MG63 (cell line): ENCODE results near the gene KCNQ1. TPM values are rescaled to one million over a fixed set of nuclear protein-coding genes. Genes with fewer than 3 reads are reported as not detected.

ENCODE experiments used
- DNase-seq: peaks from one replicate; pipeline ENCODE4 v3.0.0-alpha.2; 2020
- H3K27me3 ChIP-seq: fragments of 250-450 bp; sonication (Bioruptor Pico); 2 replicates; pipeline ENCODE4 v1.5.1; 2020; ENCODE audit warnings: mild to moderate bottlenecking, moderate library complexity
- H3K36me3 ChIP-seq: fragments of 250-450 bp; sonication (Bioruptor Pico); 2 replicates; pipeline ENCODE4 v1.5.1; 2020; ENCODE audit warnings: mild to moderate bottlenecking, moderate library complexity
- H3K4me3 ChIP-seq: fragments of 250-450 bp; sonication (Bioruptor Pico); 2 replicates; pipeline ENCODE4 v1.5.1; 2020; ENCODE audit warnings: mild to moderate bottlenecking, moderate library complexity
- H3K9me3 ChIP-seq: fragments of 250-450 bp; sonication (Bioruptor Pico); 2 replicates; pipeline ENCODE4 v1.5.1; 2020; ENCODE audit warnings: mild to moderate bottlenecking, moderate library complexity
- total RNA-seq: library from RNA; depleted of rRNA; stranded (reverse); fragments of >200 nt; shearing (Covaris generic); gene quantifications from 2 replicates; pipeline ENCODE4 v1.2.3, GENCODE V29; 2014; ENCODE audit warnings: low replicate concordance

The KCNQ1 gene
- total RNA-seq, 1 experiment from 2014 or later = not detected

DNA sequence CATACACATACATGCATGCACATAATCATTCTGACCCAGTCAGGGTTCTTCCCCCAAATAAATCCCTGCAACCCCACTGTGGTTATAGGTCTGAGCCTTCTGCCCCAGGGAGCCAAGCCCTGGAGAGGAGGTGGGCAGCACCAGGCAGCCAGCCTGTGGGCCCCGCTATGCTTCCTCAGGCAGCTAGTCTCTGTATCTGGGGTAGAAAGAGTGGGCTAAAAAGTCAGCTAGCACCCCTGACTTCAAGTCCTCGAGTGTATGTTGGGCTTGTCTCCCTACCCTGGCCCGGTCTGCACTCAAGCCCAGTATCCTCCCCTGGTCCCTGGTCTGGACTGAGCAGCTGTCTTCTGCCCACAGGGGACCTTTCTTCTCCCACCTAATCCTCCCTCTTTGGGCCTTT is 226.9 kb downstream of the KCNQ1 start:
- Histone ChIP-seq H3K27me3 (no peaks in the 10 kb centered on the region), H3K9me3 (no peaks in the 10 kb centered on the region), H3K4me3 (no peak overlapping the region), H3K36me3 (no peaks in the 10 kb centered on the region; the same call in none of the 2 replicates)
- no peak for DNase-seq

DNA sequence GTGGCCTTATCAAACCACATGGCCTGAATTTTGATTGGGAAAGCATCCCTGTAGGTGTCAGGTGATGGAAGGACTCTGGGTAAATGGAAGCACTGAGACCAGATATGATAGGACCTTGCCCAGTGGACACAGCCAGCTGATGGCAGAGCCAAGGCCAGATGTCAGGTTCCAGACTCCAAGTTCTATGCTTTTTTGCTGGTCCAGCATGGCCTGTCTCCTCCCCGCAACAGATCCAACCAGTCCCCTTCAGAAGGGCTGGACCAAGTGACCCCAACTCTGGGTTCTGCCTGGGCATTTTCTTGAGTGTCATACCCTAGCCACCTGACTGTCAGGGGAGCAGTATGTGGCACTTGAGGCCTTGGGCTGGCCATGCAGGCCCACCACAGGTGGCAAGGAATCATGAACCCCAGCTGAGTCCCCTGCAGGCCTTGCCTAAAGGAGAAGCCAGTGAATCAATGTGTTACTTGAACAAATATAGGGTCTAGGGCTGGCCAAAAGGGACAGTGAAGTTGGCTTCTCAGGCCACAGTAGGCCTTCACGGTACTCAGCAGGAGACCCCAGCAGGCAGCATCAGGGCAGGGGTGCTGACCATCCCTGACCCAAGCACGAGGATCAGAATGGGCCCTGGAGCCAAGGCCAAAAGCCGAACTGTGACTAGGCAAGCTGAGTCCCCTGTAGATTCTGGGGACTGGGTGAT is 227.9 kb downstream of the KCNQ1 start:
- no peak overlapping the region for H3K4me3 ChIP-seq
- no peaks in the 10 kb centered on the region for H3K9me3 ChIP-seq
- H3K27me3 ChIP-seq = no peaks in the 10 kb centered on the region
- no peaks in the 10 kb centered on the region; the same call in none of the 2 replicates for H3K36me3 ChIP-seq
- DNase-seq = no peak

DNA sequence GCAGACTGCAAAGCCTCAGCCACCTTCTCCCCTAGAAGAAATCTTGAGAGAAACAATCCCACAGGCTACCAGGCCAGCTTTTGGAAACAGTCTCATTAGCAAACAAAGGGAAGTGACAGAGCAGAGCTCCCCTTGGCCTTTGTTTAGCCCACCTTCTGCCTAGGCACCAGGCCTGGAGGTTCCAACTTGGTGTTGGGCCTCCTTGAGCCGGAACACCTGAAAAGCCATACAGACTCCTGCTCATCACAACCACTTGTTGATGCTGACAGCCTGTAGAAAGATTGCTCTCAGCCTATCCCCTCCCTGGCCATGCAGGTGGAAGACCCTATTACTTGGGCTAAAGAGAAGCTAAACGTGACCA is 228.4 kb downstream of the KCNQ1 start:
- H3K4me3 ChIP-seq = no peak overlapping the region
- no peak for DNase-seq
- H3K9me3 ChIP-seq = no peaks in the 10 kb centered on the region
- H3K36me3 ChIP-seq = no peaks in the 10 kb centered on the region; the same call in none of the 2 replicates
- H3K27me3 ChIP-seq = no peaks in the 10 kb centered on the region

DNA sequence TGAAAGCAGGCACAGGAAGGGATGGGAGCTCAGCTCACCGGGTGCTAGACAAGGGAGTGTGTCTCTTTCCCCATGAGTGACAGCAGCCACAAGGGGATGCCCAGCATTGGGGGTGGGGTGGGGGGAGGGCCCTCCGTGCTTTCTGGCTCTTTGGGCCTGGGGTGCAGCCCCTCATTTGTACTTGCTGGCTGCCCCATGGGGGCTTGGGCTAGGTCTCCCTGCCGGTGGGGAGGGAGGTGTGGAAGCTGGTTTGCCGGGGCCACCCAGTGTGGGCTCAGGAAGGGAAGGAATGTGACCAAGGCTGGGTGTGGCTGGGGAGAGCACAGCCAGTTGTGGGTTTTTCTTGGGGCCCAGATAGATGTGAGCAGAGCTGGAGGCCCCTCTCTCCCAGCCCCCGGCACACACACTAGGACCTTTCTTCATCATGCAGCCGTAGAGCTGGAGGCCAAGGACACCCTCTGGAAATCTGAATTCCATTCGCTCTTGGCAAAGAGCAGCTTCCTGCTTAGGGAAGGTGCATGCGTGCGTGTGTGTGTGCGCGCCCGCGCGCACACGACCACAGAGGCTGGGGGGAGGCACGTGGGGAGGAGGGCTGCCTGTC is 229.2 kb downstream of the KCNQ1 start:
- Histone ChIP-seq H3K27me3 (no peaks in the 10 kb centered on the region), H3K4me3 (no peak overlapping the region), H3K36me3 (no peaks in the 10 kb centered on the region; the same call in 1 of the 2 replicates), H3K9me3 (no peaks in the 10 kb centered on the region)
- DNase-seq = no peak

DNA sequence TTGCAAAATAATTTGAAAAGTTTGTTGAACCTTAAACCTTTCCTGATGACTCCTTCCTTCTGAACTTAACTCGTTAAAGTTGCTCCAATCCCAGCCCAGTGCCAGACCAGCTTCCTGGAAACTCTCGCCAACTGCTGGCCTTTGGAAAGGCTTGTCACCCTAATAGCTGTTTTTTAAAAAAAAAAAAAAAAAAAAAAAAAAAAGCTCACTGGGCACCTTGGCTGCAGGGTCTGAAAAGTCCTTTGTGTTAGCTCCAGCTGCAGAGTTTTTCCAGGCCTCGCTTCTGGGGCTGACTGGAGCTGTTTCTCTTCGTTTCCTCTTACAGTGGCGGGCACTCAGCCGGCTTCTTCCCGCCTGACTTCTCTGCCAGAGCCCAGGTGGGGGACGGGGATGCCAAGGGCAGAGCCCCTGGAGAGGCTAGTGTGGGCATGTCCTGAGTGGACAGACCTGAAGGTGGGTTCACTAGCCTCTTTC is 229.9 kb downstream of the KCNQ1 start:
- H3K27me3 ChIP-seq = no peaks in the 10 kb centered on the region
- H3K4me3 ChIP-seq = no peak overlapping the region
- H3K36me3 ChIP-seq = no peaks in the 10 kb centered on the region; the same call in 1 of the 2 replicates
- H3K9me3 ChIP-seq = no peaks in the 10 kb centered on the region
- DNase-seq = no peak

DNA sequence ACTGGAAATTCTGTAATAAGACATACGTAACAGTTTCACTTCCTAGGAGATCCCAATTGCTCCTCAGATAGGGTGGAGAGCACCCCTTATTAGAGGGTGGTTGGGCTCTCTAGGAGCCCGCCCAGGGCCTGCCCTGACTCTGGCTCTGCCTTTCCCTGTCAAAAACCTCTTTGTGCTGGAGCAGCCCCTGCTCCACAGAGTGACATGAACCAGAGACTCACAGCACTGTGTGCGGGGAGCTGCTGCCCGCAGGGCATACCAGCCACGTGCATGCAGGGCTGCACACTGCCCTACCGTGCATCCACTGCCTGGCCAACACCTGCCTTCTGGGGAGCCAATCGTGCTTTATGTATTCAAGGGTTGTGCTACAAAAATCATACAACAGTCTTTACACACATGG is 230.7 kb downstream of the KCNQ1 start:
- Histone ChIP-seq H3K4me3 (no peak overlapping the region), H3K27me3 (no peaks in the 10 kb centered on the region), H3K36me3 (no peaks in the 10 kb centered on the region; the same call in 1 of the 2 replicates), H3K9me3 (no peaks in the 10 kb centered on the region)
- DNase-seq = no peak

DNA sequence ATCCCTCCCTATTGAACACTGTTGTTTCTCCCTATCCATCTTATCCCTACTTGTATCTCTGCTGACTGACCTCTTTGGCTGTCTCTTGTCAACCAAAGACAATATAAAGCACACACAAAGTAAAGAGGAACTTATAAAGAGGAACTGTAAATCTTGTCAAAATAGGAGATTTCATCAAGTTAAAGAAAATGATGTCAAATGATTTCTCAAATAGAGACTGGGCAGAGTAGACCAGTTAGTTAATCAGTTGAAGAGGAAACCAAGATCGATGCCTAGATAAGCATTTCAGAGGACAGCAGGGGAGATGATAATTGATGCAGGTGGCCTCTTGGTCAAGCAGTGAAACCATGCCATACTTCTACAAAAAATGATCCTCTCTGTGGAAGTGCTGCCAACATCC is 232.3 kb downstream of the KCNQ1 start:
- DNase-seq = no peak
- no peaks in the 10 kb centered on the region for H3K9me3 ChIP-seq
- no peaks in the 10 kb centered on the region for H3K36me3 ChIP-seq

DNA sequence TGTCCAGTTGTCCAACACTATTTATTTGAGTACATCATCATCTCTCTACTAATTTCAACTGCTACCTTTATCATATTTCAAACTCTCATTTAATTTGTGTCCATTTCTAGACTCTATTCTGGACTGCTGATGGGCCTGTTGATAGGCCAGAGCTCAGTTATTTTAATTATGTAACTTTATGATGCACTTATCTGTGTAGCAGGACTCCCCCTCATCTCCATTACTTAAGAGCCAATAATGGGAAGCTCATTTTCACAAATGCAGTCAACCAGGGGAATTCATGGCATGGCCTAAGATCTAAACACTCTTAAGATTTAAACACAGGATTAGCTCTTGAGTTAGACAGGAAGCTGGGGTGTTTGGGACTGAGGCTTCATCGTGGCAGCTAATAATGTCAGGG is 233.6 kb downstream of the KCNQ1 start:
- Histone ChIP-seq H3K4me3 (no peak overlapping the region), H3K36me3 (no peaks in the 10 kb centered on the region)

More for the DNA sequence above, 232.3 kb downstream of the KCNQ1 start:
- Histone ChIP-seq H3K4me3 (no peak overlapping the region), H3K27me3 (no peaks in the 10 kb centered on the region)

DNA sequence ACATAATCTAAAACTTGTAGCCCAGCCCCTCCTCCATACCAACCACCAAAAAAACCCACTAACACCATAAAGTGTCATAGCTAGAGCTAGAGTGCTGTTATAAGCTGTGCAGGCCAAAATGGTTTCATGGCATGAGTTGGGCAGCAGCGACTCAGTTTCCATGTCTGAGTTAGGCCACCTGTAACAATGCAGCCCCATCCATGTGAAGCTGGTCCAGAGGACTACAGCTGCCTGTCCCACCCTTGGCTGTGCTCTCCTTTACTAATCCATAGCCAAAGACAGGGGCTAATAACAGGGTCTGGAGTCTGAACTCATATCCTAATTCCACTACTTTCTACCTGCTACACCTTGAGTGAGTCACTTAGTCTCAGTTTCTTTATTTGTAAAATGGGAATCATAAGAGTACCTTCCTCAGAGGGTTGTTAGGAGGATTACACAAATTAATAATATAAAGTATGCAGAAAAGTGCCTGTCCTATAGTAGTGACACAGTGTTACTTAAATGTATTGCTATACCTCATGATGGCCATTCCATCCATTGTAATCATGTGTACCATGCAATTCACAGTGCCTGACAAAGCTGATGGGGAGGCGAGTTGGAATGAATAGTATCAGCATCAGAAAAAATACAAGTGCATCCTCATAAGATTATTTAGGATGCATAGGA is 234.3 kb downstream of the KCNQ1 start:
- no peaks in the 10 kb centered on the region for H3K9me3 ChIP-seq
- DNase-seq = no peak
- H3K27me3 ChIP-seq = no peaks in the 10 kb centered on the region
- H3K4me3 ChIP-seq = no peak overlapping the region
- no peaks in the 10 kb centered on the region for H3K36me3 ChIP-seq

More for the DNA sequence above, 233.6 kb downstream of the KCNQ1 start:
- DNase-seq = no peak
- Histone ChIP-seq H3K27me3 (no peaks in the 10 kb centered on the region), H3K9me3 (no peaks in the 10 kb centered on the region)

DNA sequence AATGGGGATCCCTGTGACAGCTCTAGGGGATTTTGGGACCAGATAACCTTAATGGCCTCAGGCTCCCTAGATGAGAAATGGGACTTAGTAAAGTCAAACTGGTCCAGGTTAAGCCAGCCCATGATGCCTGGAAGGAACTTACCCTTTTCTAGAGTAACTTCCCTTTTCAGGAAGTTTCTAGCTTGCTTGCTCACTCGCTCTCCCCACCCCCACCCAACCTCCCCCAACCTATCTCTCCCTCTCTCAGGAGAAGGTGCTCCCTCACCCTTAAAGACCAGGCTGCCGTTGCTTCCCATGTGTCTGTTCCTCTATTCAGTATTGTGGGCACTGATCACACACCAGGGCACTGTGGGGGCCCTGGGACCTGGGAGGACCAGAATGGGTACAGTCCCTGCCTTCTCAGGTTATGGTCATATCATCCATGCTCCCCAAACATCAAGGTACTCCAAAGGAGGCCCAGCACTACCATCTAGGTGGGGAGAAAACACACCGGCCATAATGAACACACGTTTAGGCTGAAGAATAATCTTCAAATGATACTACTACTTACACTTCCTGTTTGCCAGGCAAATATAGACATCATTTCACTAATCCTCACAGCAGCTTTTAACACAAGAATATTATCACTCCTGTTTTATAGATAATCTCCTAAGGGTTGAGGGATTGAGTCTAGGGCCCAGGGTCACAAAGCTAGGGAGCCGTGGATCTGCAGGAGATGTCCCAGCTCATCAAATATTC is 236.8 kb downstream of the KCNQ1 start:
- Histone ChIP-seq H3K36me3 (no peaks in the 10 kb centered on the region), H3K27me3 (no peaks in the 10 kb centered on the region), H3K4me3 (no peak overlapping the region), H3K9me3 (no peaks in the 10 kb centered on the region)
- DNase-seq = no peak

DNA sequence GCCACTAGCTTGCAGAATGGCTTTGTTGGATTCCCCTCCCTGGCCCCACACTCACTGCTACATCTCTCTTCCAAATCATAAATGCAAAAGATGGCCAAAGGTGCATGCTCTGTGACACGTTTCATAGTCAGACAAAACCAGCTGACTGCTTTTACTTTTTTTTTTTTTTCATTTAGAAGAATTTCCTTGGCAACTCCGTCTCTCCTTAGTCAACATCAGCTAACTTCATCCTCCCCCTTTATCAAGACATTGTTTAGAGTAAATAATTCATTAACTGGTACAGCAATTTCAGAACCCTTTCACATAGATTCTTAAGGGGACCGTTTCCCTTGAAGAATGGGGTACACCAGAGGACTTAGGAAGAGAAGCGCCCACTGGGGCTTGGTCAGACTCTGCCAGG is 239.0 kb downstream of the KCNQ1 start:
- no peak for DNase-seq
- Histone ChIP-seq H3K27me3 (no peaks in the 10 kb centered on the region), H3K9me3 (no peaks in the 10 kb centered on the region), H3K4me3 (no peak overlapping the region), H3K36me3 (no peaks in the 10 kb centered on the region)

DNA sequence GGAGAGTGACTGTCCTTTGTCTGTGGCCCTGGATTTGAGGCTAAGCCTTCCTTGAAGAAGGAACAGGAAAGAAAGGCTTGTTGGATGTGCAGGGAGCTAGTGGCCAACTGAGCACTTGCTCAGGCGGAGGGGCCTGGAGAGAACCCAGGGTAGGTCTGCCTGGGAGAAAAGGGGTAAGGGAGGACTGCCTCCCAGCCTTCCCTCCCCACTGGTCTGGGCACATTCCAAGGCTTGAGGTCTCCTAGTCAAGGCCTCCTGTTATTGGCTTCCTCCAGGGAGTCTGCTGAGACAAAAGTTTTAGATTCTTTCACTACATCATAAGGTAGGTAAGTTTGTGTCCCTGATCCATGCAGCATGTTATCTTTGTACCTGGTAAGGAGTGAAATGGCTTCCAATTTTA is 239.8 kb downstream of the KCNQ1 start:
- no peaks in the 10 kb centered on the region for H3K9me3 ChIP-seq
- DNase-seq = no peak
- no peak overlapping the region for H3K4me3 ChIP-seq
- no peaks in the 10 kb centered on the region for H3K36me3 ChIP-seq
- H3K27me3 ChIP-seq = no peaks in the 10 kb centered on the region

DNA sequence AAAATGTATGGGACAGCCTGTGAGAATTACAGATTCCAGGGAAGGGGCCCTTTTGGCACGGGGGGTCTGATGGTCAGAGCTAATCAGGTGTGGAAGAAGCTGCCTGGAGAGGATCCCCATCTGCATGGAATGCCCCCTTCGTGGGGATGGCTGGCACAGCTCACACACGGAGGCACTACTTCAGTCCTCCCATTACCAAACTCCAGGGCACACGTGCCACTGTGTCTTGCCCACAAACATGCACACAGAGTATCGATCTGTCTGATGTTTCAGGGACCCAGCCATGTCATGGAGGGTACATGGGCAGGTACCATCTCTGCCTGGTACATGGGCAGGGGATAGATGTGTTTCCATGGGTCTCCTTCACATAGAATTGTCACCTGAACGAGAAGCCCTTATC is 240.2 kb downstream of the KCNQ1 start:
- DNase-seq = no peak
- Histone ChIP-seq H3K4me3 (no peak overlapping the region), H3K27me3 (no peaks in the 10 kb centered on the region)

DNA sequence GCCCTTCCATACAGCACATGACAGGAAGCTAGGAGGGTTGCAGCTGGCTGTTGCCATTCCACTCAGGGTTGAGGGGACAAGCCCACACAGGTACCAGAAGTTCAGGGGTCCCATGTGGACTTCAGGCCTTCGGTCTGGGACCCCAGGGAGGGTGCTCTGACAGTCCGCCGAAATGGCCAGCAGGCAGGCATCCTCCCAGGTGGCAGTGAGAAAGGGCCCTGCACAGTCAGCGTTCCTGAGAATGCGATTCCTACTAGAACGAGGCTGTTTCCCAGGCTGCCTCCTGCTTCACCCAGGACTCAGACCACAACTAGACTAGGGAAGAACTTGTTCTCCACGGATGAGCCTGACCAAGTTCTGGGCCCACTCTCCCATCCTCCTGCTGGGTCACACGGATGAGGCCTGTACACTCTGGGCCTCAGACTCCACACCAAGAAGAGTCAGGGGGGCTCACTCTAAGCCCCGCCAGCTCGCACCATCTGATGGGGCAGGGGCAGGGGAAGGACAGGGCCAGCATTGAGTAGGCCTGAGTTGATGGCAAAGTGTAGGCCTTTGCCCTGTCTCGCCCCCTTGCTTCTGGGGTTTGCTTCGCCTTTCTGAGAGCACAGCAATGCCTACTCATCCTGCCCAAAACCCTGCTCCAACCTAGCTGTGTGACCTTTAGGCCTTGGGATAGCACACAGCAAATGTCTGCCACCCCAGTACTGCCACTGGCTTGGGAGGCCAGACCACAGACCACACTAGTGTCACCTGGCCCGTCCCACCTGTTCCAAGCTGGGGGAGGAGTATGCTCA is 241.0 kb downstream of the KCNQ1 start:
- no peak overlapping the region for H3K4me3 ChIP-seq
- no peak for DNase-seq

More for the DNA sequence above, 240.2 kb downstream of the KCNQ1 start:
- H3K9me3 ChIP-seq = no peaks in the 10 kb centered on the region
- no peaks in the 10 kb centered on the region for H3K36me3 ChIP-seq

DNA sequence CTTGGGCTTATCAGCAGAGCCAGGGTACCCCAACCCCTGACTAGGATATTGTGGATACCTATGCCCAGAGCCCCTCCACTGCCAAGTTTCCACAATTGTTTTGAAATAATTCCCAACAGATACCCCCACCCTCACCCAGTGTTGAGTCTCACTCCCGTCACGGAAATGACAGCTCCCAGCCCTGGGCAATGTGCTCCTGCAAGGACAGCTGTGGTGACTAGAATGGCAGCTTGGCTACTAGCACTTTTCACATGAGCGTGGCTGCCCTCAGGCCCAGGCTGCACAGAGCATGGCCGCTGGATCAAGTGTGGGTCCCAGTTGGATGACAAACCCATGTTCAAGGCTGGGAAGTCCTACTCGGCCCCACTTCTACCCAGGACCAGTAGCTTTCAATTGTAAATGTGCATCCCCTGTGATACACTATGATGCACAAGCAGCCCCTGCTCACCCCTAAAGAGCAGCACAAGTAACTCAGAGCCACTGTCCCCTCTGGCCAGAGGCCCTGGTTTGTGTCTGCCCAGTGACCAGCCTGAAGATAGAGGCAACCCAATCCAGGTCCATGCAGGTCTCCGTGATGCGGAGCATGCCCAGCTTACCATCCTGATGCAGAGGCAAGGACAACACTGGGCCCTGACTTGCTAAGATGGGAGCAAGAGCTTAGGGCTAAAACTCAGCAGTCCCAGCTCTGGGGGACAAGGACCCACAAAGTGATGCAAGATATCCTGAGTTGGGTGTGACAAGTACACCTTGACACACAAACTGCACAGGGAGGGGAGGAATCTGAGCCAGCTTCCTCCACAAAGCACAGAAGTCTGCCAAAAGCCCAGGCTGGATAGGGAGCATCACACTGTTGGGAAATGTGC is 241.8 kb downstream of the KCNQ1 start:
- Histone ChIP-seq H3K9me3 (no peaks in the 10 kb centered on the region), H3K4me3 (no peak overlapping the region), H3K36me3 (no peaks in the 10 kb centered on the region), H3K27me3 (no peaks in the 10 kb centered on the region)
- DNase-seq = no peak

More for the DNA sequence above, 241.0 kb downstream of the KCNQ1 start:
- Histone ChIP-seq H3K9me3 (no peaks in the 10 kb centered on the region), H3K36me3 (no peaks in the 10 kb centered on the region), H3K27me3 (no peaks in the 10 kb centered on the region)

DNA sequence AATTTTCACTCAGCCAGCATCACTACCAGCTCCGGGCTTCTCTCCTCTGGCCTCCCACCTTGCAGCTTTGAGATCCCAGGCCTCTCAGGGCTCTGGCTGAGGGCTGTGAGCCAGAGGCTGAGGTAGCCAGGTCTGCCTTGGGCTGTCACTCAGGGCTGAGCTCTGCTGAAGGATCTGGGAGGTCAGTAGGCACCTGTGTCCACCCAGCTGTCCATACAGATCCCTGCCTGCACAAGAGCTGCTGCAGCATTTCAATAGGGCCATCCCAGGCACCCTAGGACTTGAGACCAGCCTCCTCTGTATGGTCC is 242.4 kb downstream of the KCNQ1 start:
- Histone ChIP-seq H3K36me3 (no peaks in the 10 kb centered on the region), H3K4me3 (no peak overlapping the region), H3K27me3 (no peaks in the 10 kb centered on the region), H3K9me3 (no peaks in the 10 kb centered on the region)
- DNase-seq = no peak
